HCT116 (cell line): ENCODE results near the gene USP9X.

Experiments used
- CEBPB ChIP-seq: IDR thresholded peaks from 2 replicates; pipeline ENCODE4 v1.6.1; 2012; ENCODE audit warnings: low read depth
- EGR1 ChIP-seq: IDR thresholded peaks from 2 replicates; pipeline ENCODE4 v1.6.1; 2012; ENCODE audit warnings: low read depth
- EZH2 ChIP-seq: fragments of 200-600 bp; sonication (generic); IDR thresholded peaks from 2 replicates; pipeline ENCODE4 v1.6.1; 2017; ENCODE audit warnings: antibody characterized with exemption, mixed run types
- POLR2A ChIP-seq: IDR thresholded peaks from 2 replicates; pipeline ENCODE4 v1.7.0; 2011; ENCODE audit warnings: borderline replicate concordance; ENCODE audit not compliant: insufficient read depth, insufficient read length; ENCODE audit errors: extremely low read depth
- POLR2AphosphoS5 ChIP-seq: IDR thresholded peaks from 2 replicates; pipeline ENCODE4 v1.6.1; 2011; ENCODE audit warnings: mild to moderate bottlenecking, low read depth, low read length, moderate library complexity
- RAD21 ChIP-seq: IDR thresholded peaks from 2 replicates; pipeline ENCODE4 v1.6.1; 2012; ENCODE audit warnings: low read depth, mild to moderate bottlenecking
- SIN3A ChIP-seq: IDR thresholded peaks from 2 replicates; pipeline ENCODE4 v1.6.1; 2012; ENCODE audit warnings: low read depth
- TF ChIP-seq, protein P1 (sequence below), 3 experiments: fragments of 200-600 bp in 1 of 3; sonication (generic) in 1 of 3; IDR thresholded peaks in 2 of 3; conservative IDR thresholded peaks in 1 of 3; 2 replicates each; pipeline ENCODE4 v1.5.1; 2012 to 2017; ENCODE audit warnings: low read depth in 2 of 3, low read length in 2 of 3, antibody characterized with exemption in 1 of 3, borderline replicate concordance in 1 of 3, control low read depth in 1 of 3, mild to moderate bottlenecking in 1 of 3, mixed read lengths in 1 of 3, mixed run types in 1 of 3, moderate library complexity in 1 of 3; ENCODE audit not compliant: insufficient read depth in 1 of 3

GRCh38 chrX:41081821-41082220, 3.4 kb upstream of the USP9X start:
- TF ChIP-seq, protein P1, sequence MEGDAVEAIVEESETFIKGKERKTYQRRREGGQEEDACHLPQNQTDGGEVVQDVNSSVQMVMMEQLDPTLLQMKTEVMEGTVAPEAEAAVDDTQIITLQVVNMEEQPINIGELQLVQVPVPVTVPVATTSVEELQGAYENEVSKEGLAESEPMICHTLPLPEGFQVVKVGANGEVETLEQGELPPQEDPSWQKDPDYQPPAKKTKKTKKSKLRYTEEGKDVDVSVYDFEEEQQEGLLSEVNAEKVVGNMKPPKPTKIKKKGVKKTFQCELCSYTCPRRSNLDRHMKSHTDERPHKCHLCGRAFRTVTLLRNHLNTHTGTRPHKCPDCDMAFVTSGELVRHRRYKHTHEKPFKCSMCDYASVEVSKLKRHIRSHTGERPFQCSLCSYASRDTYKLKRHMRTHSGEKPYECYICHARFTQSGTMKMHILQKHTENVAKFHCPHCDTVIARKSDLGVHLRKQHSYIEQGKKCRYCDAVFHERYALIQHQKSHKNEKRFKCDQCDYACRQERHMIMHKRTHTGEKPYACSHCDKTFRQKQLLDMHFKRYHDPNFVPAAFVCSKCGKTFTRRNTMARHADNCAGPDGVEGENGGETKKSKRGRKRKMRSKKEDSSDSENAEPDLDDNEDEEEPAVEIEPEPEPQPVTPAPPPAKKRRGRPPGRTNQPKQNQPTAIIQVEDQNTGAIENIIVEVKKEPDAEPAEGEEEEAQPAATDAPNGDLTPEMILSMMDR (IDR thresholded peaks at IDR 0.05 in 2 of 3, conservative IDR thresholded peaks at IDR 0.05 in 1 of 3; ENCODE audit: borderline replicate concordance in 1 of 3, insufficient read depth in 1 of 3, low read depth in 2 of 3, low read length in 2 of 3), result no peak
- no peak for TF ChIP-seq SIN3A
- TF ChIP-seq EZH2, result no peak
- no peak for TF ChIP-seq RAD21
- TF ChIP-seq EGR1, result no peak
- no peak for TF ChIP-seq POLR2AphosphoS5
- TF ChIP-seq CEBPB, result no peak
- TF ChIP-seq POLR2A, result no peak
